Stomach (tissue), 4 donors: ENCODE results near the gene IL20.

Source experiments
- CTCF ChIP-seq, 7 experiments: fragments of 450-650 bp in 4 of 7; fragments of 200-600 bp in 3 of 7; sonication (generic) in 3 of 7; IDR thresholded peaks; one replicate each; pipeline ENCODE4 v1.5.1; 2016 to 2019; ENCODE audit warnings: antibody characterized with exemption in 7 of 7, control low read depth in 2 of 7, mild to moderate bottlenecking in 1 of 7
- EP300 ChIP-seq: sonication (generic); formaldehyde crosslinking; IDR thresholded peaks from one replicate; pipeline ENCODE4 v1.6.1; 2017; ENCODE audit warnings: antibody characterized with exemption
- POLR2A ChIP-seq, 4 donors: fragments of 450-650 bp; IDR thresholded peaks; one replicate each; pipeline ENCODE4 v1.6.1; 2016; ENCODE audit warnings: antibody characterized with exemption in 4 of 4, control low read depth in 2 of 4, mild to moderate bottlenecking in 1 of 4, moderate library complexity in 1 of 4

- TF ChIP-seq CTCF (IDR thresholded peaks at IDR 0.05) (no peak), POLR2A (IDR thresholded peaks at IDR 0.05) (no peak), EP300 (no peak)
Measured at GRCh38 chr1:206847946-206848345, 17.5 kb upstream of the IL20 start.
